ENCODE data around the gene MAFF.
A peak's percentile ranks its signal among the peaks of the same experiment; 100 is the strongest.
"Not testable (repeated sequence)": the region's sequence is repeated elsewhere in the genome, so short reads cannot be mapped to it uniquely, and the experiment has no call there.

Gene MAFF

GRCh38 chr22:38228326-38228872, 26.6 kb downstream of the MAFF start:
- DNase-seq, result no peak

DNA sequence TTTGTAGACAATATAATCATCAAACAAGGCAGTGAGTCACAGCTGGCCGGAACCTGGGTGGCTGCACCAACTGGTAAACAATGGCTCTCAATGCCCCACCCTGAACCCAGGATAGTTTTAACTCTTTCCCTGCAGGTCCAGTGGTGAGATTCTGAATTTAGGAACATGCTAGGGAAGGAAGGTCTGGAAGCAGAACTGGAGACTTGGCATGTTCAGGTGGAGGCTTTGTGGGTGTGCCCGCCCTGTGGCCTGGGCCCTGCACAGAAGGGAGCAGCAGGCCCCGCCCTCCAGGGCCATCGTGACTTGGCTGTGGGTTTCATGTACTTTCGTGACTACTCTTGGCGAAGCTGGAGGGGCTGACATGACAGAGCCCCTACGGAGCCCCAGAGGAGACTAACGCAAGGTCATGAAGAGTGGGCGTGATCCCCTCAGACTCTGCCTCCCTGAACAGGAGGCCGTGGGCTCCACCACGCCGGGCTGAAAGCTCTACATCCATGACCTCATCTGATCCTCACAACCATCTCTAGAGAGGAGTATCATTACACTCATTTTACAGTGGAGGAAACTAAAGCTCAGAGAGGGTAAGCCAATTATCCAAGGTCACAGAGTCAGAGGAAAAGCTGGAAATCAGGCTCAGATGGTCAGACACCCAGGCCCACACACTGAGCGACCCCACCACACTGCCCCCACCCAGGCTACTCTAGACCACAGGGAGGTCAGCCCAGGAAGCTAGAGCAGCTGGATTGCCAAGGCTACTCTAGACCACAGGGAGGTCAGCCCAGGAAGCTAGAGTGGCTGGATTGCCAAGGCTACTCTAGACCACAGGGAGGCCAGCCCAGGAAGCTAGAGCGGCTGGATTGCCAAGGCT, 27.3 kb downstream of the MAFF start:
- no peak for DNase-seq

DNA sequence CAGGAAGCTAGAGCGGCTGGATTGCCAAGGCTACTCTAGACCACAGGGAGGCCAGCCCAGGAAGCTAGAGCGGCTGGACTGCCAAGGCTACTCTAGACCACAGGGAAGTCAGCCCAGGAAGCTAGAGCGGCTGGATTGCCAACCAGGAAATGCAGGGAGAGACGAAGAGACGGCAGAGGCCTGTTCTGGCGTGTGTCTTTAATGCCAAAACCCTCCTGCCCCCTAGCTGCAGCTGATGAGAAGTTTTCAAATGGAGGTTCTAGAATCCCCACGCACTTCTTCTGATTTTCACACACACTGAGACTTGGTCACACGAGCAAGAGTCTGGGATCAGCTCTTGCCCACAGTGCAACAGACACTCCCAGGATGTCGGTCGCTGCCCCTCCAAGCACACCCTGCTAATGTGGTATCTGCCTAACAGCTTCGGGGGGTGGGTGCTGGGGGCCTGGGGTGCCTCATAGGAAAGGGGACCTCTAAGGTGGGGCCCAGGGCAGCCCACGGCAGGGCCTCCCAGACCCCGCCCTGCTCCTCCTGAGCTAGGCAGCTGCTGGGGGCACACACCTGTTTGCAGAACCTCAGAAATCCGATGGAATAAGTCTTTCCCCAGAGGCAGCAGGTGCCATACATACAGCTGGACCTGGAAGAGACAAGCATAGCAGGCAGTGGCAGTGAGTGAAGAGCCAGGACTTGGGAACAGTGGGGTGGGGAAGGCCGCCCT, 28.5 kb downstream of the MAFF start:
- DNase-seq, result peak in 1 of 2 experiments; percentile 41

GRCh38 chr22:38230916-38231315, 29.1 kb downstream of the MAFF start:
- DNase-seq, result no peak

DNA sequence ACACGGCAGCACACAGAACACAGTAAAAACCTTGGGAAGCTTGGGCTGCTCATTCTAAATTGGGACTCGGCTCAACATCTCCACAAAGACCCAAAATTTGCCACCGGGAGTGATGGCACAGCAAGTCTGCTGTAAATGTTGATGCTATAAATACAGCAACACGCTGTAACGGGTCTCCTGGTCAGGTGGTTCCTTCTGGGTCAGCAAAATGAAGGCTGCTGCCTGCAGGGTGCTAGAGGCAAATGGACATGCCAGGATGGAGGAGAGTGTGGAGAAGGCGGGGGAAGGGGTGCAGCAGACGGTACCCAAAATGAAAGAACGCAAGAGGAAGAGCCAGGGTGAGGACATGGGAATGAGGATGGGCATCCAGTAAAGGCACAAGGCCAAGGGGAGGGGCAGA, 30.4 kb downstream of the MAFF start:
- no peak for DNase-seq

GRCh38 chr22:38233427-38233826, 31.6 kb downstream of the MAFF start:
- DNase-seq, result no peak

DNA sequence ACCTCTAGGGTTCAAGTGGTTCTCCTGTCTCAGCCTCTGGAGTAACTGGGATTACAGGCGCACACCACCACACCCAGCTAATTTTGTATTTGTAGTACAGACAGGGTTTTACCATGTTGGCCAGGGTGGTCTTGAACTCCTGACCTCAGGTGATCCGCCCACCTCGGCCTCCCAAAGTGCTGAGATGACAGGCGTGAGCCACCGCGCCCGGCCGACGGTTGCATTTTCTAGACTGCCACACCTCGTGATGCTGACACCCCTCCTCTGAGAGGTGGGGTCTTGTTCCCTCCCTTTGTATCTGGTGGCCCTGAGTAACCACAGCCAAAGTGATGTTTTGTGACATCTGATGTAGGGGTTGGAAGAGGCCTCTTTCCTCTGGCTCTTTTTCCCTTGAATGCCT, 32.1 kb downstream of the MAFF start:
- not testable (repeated sequence) for DNase-seq

- no peak for DNase-seq
Observed at GRCh38 chr22:38235240-38235850, 33.6 kb downstream of the MAFF start.

GRCh38 chr22:38236786-38237185, 35.0 kb downstream of the MAFF start:
- DNase-seq, result no peak

DNA sequence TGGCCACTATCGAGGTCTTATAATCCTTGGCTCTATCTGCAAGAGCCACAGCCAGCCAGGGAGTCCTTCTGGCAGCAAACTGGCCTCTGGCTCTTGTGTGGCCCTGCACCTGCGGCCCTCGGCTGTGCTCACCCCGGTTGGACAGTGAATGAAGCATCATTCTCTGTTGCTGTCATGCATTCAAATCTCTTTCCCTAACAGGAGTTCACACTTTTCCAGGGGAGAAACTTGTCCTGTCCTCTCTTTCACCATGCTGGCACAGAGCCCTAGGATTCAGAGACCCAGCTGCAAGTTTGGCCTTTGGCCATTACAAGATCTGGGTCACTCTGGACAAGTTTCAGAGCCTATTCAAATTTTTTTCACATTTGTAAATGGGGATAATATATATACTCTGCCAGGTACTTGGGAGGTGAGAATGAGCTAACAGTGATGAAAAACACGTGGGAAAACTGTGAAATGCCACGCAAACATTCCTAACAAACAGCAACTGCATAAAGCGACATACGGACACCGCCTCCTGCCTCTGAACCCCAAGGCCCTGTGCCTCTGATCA, 36.8 kb downstream of the MAFF start:
- DNase-seq, result no peak

DNA sequence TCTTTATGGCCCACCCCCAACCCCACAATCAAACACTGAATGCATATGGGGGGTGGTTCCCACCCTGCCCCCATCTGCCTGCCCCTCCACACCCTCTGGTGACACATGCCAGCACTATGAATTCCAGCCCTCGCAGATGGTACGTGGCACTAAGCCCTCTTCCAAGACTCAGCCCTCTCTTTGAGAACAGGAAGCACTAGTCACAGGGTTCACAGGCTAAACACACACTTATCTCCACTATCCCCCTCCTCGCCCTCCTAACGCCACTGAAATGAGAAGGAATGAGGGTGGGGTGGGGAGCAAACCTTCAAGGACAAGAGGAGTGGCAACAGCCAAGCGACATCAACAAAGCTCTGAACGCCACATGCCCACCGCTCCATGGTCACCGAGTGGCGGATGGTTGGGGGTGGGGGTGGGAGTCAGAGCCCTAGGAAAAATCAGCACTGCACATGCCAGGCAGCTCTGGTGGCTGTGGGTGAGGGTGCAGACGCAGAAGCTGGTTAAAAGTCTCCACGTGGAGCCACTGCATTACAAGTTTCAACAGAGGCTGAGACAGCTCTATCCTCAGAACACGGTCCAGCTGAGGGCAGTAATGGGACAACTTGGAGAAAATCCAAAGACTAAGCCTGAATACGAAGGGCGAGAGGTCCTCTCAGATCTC, 37.4 kb downstream of the MAFF start:
- DNase-seq, result no peak

GRCh38 chr22:38240734-38241252, 39.0 kb downstream of the MAFF start:
- no peak for DNase-seq

DNA sequence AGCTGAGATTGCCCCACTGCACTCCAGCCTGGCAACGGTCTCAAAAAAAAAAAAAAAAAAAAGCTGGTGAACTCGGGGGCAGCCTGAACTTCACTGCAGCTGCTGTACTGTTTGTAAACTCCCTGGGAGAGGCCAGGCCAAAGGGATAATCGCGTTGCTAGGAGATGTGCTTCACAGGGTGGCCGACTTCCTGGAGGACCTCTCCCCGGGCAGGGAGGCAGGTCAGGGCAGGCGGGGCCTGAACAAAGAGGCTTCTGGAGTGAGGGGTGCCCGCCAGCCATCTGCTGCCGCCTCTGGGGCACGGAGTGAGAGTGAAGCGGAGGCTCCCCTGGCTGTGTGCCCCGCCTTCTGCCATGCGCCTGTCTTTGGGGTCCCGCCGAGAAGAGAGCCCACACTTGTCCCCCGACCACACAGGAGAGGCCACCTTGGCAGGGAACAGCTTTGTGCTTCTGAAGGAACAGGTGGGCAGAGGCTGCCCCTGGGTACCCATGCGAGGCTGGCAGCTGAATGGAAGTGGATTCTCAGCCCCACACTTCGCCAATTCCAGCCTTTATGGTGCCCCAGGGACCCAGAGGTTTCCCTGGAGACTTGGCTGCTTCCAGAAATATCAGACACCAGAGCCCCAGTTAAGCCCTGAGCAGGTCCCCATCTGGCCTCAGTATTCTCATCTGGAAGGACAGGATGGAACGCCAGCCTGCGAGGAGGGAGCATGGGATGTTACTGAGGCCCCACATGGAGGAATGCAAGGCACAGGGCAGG, 41.4 kb downstream of the MAFF start:
- peak; percentile 61 to 82 for DNase-seq

- DNase-seq, result no peak
Observed at GRCh38 chr22:38244106-38244505, 42.3 kb downstream of the MAFF start.

- no peak for DNase-seq
Observed at GRCh38 chr22:38246046-38246658, 44.4 kb downstream of the MAFF start.

- no peak for DNase-seq
Observed at GRCh38 chr22:38246692-38247091, 44.9 kb downstream of the MAFF start.

DNA sequence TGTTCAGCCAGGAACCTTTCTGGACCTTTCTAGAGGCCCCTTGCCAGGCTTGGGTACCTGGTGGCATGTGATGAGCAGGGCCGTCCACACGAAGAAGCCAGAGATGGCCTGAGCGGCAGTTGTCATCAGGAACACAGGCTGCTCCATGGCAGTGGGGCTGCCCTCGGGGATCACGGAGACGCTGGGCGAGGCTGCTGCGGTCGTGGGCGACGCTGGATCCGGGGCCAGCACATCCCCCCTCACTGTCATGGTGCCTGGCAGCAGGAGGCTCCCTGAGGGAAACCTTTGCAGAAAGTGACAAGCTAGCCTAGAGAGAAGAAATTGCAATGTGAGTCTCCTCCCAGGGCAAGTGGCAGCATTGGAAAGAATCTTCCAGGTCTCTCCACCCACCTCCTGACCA, 45.9 kb downstream of the MAFF start:
- no peak for DNase-seq

DNA sequence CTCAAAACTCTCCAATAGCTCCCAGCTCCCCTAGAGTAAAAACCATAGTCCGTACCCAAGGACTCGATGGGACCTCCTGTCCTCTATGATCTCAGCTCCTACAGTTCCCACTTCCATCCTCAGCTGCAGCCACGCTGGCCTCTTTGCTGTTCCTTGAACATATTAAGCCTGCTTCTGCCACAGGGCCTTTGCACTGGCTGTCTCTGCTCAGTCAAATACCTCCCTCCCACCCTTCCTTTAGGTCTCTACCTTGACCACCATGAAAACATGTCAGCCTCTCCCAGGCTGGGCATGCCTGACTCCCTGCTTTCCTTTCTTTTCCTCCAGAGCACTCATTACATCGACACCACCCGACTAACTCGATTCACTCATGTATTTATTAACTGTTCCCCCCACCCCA, 46.5 kb downstream of the MAFF start:
- DNase-seq, result no peak

- DNase-seq, result no peak
Observed at GRCh38 chr22:38249301-38249700, 47.5 kb downstream of the MAFF start.

GRCh38 chr22:38249803-38250642, 48.2 kb downstream of the MAFF start:
- DNase-seq, result no peak

Measured in NCI-H526 (cell line).